Nephron (organoid): ENCODE results near the gene UFD1.

Experiments used
- H3K27ac Mint-ChIP-seq, 3 experiments: 2 replicates each; pipeline ENCODE4 v1.8.0; 2020; ENCODE audit warnings: mixed read lengths in 3 of 3, mild to moderate bottlenecking in 2 of 3, moderate library complexity in 1 of 3
- H3K27me3 Mint-ChIP-seq: 2 replicates; pipeline ENCODE4 v1.8.0; 2021; ENCODE audit warnings: low read depth, mild to moderate bottlenecking, moderate library complexity, mixed read lengths
- H3K36me3 Mint-ChIP-seq: 2 replicates; pipeline ENCODE4 v1.8.0; 2020; ENCODE audit warnings: low read depth, mixed read lengths
- H3K4me1 Mint-ChIP-seq: 2 replicates; pipeline ENCODE4 v1.8.0; 2020; ENCODE audit warnings: mixed read lengths
- H3K4me3 Mint-ChIP-seq, 3 experiments: 2 replicates each; pipeline ENCODE4 v1.8.0; 2020; ENCODE audit warnings: mild to moderate bottlenecking in 3 of 3, mixed read lengths in 3 of 3, moderate library complexity in 2 of 3
- H3K9me3 Mint-ChIP-seq: 2 replicates; pipeline ENCODE4 v1.8.0; 2020; ENCODE audit warnings: mixed read lengths
- TF ChIP-seq, protein P1 (sequence below), 3 experiments: fragments of 200-600 bp; sonication (generic); IDR thresholded peaks; one replicate each; pipeline ENCODE4 v1.5.0; 2021; ENCODE audit warnings: antibody characterized with exemption in 3 of 3; ENCODE audit not compliant: unreplicated experiment in 3 of 3

The UFD1 gene

DNA sequence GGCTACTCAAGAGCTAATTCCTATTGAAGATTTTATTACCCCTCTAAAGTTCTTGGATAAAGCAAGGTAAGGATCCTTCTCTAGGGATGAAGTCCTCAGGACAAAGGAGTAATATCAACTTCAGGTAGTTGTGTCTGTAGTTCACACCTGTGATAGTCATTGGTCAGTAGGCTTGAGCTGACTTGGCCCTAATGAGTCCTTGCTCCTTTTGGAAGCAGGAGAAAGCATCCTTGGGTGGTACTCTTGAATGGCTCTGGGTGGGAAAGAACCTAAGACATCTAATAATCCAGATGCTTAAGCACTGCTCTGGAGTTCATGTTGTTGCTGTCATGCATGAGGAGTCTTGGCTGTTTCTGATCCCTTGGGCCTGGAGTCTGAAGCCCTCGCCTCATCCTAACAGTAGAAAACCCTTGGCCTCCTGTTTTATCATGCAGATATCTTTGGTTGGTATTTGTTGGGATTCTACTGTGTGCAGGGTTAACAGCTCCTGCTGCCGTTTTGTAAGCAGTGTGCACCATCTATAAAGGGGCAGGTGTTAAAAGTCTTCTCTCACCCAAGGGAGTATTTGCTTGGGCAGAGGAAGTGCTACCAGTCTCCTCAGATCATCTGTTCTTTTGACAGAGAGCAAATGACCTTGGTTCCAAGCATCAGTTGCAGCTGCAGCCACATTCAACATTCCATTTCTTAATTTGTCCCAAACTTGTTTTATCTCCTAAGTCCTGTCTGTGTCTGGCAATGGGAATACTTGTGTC is 44.0 kb downstream of the UFD1 start:
- no peaks in the 10 kb centered on the region for H3K27me3 Mint-ChIP-seq
- peak overlapping the region; percentile 59 to 94 (median 74) for H3K4me3 Mint-ChIP-seq
- H3K9me3 Mint-ChIP-seq, result no peaks in the 10 kb centered on the region
- H3K4me1 Mint-ChIP-seq, result peaks cover 19% of the 10 kb centered on the region
- TF ChIP-seq, protein P1, sequence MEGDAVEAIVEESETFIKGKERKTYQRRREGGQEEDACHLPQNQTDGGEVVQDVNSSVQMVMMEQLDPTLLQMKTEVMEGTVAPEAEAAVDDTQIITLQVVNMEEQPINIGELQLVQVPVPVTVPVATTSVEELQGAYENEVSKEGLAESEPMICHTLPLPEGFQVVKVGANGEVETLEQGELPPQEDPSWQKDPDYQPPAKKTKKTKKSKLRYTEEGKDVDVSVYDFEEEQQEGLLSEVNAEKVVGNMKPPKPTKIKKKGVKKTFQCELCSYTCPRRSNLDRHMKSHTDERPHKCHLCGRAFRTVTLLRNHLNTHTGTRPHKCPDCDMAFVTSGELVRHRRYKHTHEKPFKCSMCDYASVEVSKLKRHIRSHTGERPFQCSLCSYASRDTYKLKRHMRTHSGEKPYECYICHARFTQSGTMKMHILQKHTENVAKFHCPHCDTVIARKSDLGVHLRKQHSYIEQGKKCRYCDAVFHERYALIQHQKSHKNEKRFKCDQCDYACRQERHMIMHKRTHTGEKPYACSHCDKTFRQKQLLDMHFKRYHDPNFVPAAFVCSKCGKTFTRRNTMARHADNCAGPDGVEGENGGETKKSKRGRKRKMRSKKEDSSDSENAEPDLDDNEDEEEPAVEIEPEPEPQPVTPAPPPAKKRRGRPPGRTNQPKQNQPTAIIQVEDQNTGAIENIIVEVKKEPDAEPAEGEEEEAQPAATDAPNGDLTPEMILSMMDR (IDR thresholded peaks at IDR 0.05; ENCODE audit: unreplicated experiment in 3 of 3), result no peak
- H3K27ac Mint-ChIP-seq, result no peak overlapping the region
- peaks cover 18% of the 10 kb centered on the region for H3K36me3 Mint-ChIP-seq

GRCh38 chr22:19434401-19434800 is 44.6 kb downstream of the UFD1 start:
- Mint-ChIP-seq H3K4me3 (peak overlapping the region; percentile 94 to 97 (median 95)), H3K4me1 (peaks cover 25% of the 10 kb centered on the region), H3K9me3 (no peaks in the 10 kb centered on the region), H3K36me3 (peaks cover 18% of the 10 kb centered on the region), H3K27me3 (no peaks in the 10 kb centered on the region), H3K27ac (no peak overlapping the region)
- TF ChIP-seq, protein P1 (IDR thresholded peaks at IDR 0.05; ENCODE audit: unreplicated experiment in 3 of 3), result no peak

- Mint-ChIP-seq H3K9me3 (no peaks in the 10 kb centered on the region), H3K27ac (peak within 1 kb of the TSS; percentile 90 to 97 (median 95)), H3K4me3 (peak within 1 kb of the TSS; percentile 94 to 97 (median 95)), H3K27me3 (no peaks in the 10 kb centered on the region), H3K36me3 (peaks cover 12% of the 10 kb centered on the region), H3K4me1 (peaks cover 21% of the 10 kb centered on the region)
- TF ChIP-seq, protein P1 (IDR thresholded peaks at IDR 0.05; ENCODE audit: unreplicated experiment in 3 of 3), result no peak
These were observed 46.7 kb downstream of the UFD1 start, which contains the start of gene MRPL40 for GRCh38 chr22:19432133-19432851. Gene MRPL40 (plus strand): TSS chr22:19432545. CDS start chr22:19432555, 10 bp downstream.

DNA sequence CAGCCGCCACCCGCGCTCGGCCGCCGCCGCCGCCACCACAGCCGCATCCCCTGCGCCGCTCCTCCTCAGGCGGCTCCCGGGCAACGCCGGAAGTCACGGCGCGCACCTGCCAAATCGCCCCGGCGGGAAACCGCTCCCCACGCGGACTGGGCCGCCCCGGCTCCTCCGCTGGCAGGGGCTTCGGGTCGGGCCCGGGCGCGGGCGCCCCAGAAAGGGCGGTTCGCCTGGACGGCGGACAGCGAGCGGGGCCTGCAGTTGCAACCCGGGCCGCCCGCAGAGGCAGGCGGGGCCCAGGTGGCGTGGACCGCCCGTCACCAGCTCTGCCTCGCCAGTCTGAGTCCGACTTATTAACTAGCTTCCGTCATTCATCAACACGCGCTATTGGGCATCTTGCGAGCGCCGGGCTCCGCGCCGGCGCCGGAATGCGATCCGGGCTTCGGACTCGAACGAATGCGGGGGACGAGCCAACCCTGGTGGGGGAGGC is 47.3 kb downstream of the UFD1 start, which contains the start of gene HIRA:
TSS of gene HIRA (minus strand) at position 85 of the 484 bp plus-strand sequence. CDS start 257 bp downstream, outside the sequence.
- Mint-ChIP-seq H3K27me3 (no peaks in the 10 kb centered on the region), H3K36me3 (peaks cover 10% of the 10 kb centered on the region), H3K4me1 (peaks cover 21% of the 10 kb centered on the region), H3K27ac (peak within 1 kb of the TSS; percentile 90 to 97 (median 95)), H3K9me3 (no peaks in the 10 kb centered on the region), H3K4me3 (peak within 1 kb of the TSS; percentile 94 to 97 (median 95))
- TF ChIP-seq, protein P1 (IDR thresholded peaks at IDR 0.05; ENCODE audit: unreplicated experiment in 3 of 3), result no peak

DNA sequence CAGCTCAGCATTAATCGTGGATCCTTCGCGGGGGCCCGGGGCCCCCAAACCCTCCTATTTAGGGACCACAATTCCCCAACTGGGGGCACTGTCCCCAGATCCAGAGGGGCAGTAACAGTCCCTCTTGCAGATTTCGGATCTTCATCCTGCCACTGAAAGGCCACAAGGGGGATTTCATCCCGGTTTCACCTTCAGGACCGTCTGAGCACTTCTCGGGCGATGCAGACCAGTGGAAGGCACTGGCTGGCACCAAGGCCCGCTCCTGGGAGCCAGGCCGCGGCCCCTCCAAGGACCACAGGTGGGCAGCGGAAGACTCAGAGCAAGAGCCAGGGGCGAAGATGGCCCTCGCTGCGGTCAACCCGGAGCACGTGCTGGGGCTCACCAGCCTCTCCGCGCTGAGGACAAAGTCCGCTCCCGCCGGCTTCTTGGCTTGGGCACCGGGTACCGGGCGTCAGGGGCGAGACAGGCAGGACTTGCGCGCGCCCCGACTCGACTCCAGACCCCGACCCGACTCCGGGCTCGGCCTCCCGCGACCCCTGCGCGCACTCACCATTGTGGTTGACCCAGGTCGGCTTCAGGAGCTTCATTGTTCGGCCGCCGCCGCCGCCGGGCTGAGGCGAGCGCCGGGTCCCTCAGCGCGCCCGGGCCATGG is 48.0 kb downstream of the UFD1 start:
- H3K4me1 Mint-ChIP-seq, result peaks cover 21% of the 10 kb centered on the region
- H3K27me3 Mint-ChIP-seq, result no peaks in the 10 kb centered on the region
- peak overlapping the region; percentile 77 to 89 (median 88) for H3K4me3 Mint-ChIP-seq
- peak overlapping the region; percentile 69 to 74 (median 70) for H3K27ac Mint-ChIP-seq
- no peaks in the 10 kb centered on the region for H3K9me3 Mint-ChIP-seq
- TF ChIP-seq, protein P1 (IDR thresholded peaks at IDR 0.05; ENCODE audit: unreplicated experiment in 3 of 3), result no peak
- peaks cover 7% of the 10 kb centered on the region for H3K36me3 Mint-ChIP-seq
